Activated CD8-positive, alpha-beta T cell treated with anti-CD3 and anti-CD28 coated beads for 36 hours (primary cell): ENCODE measurements around the gene RFX3. TPM values are rescaled to one million over a fixed set of nuclear protein-coding genes. Genes with fewer than 3 reads are reported as not detected.

Source experiments
- ATAC-seq: fragments of 200-7000 bp; cut with Tn5 transposase; one replicate; pipeline ENCODE4 v1.10.0; 2021; ENCODE audit warnings: mild to moderate bottlenecking, moderate library complexity
- CTCF ChIA-PET: fragments of 350-600 bp; sonication (Branson Sonifier 250); formaldehyde crosslinking; loops from one replicate; lab custom pipeline; 2021; ENCODE audit warnings: antibody characterized with exemption; lab: Charles Lee
- POLR2A ChIA-PET: fragments of 350-600 bp; sonication (Branson Sonifier 250); formaldehyde crosslinking; loops from one replicate; lab custom pipeline; 2021; ENCODE audit warnings: antibody characterized with exemption; lab: Charles Lee
- DNase-seq: peaks from one replicate; pipeline ENCODE4 v3.0.0-alpha.2; 2020
- H3K27ac Mint-ChIP-seq: one replicate; pipeline ENCODE4 v1.8.0; 2021; ENCODE audit warnings: mild to moderate bottlenecking, mixed read lengths
- H3K27me3 Mint-ChIP-seq: one replicate; pipeline ENCODE4 v1.8.0; 2021; ENCODE audit warnings: mixed read lengths
- H3K36me3 Mint-ChIP-seq: one replicate; pipeline ENCODE4 v1.8.0; 2021; ENCODE audit warnings: low read depth, mixed read lengths
- H3K4me1 Mint-ChIP-seq: one replicate; pipeline ENCODE4 v1.8.0; 2021; ENCODE audit warnings: low read depth, mixed read lengths
- H3K4me3 Mint-ChIP-seq: one replicate; pipeline ENCODE4 v1.8.0; 2021; ENCODE audit warnings: mild to moderate bottlenecking, moderate library complexity, mixed read lengths
- H3K9me3 Mint-ChIP-seq: one replicate; pipeline ENCODE4 v1.8.0; 2021; ENCODE audit warnings: mixed read lengths
- intact Hi-C: fragments of 100-400 bp; cut with micrococcal nuclease; formaldehyde crosslinking; loops from one replicate; pipeline ENCODE4 v1.10.0; 2022
- total RNA-seq, 2 experiments: library from RNA; stranded (reverse); gene quantifications; one replicate each; pipeline ENCODE4 v1.2.3, GENCODE V29; 2021
- TF ChIP-seq, protein P1 (sequence below): fragments of 200-600 bp; IDR thresholded peaks from one replicate; pipeline ENCODE4 v1.8.0; 2022; ENCODE audit warnings: antibody characterized with exemption, mild to moderate bottlenecking

RFX3 gene
- total RNA-seq, 2 experiments from 2014 or later = 10.3 to 12.3 TPM

DNA sequence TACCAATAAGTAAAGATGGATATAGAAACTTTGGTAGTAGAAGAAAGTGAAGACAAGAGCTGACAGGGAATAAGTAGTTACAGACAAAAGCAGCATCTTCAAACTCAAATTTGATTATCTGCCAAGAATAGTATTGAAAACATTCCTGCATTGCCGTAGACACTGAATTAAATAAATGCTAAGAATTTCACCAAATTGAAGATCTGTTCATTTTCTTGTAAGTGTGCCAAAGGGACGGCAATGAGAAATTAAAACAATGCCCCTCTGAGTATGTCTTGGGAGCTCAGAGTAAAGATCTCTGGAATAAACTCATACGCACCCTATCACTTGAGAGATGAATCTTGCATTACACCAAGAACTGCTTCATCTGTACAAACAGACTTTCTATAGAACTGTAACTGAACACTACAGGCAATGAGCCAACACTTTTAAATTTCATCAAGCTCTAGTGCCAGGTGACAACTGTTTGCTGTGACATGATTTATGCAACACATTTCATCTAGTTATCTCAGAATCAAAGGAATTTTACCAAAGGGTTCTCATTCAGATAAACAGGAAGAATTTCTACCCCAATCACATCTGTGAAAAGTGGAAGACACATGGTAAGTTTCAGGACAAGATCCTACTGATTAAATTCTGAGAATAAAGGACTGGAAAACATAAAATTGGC, 66.9 kb downstream of the RFX3 start:
- H3K4me1 Mint-ChIP-seq = peaks cover 2% of the 10 kb centered on the region
- H3K36me3 Mint-ChIP-seq = peaks cover 3% of the 10 kb centered on the region
- H3K27me3 Mint-ChIP-seq = no peaks in the 10 kb centered on the region
- ChIA-PET CTCF (interaction anchor here (2.8 kb wide), 1 partner anchor 9 kb away, joined by 10 read pairs; no protein-coding TSS in a partner anchor), POLR2A (interaction anchor here (1.2 kb wide), 1 partner anchor 68 kb away, joined by 3 read pairs; no protein-coding TSS in a partner anchor)
- DNase-seq = no peak
- no peak overlapping the region for H3K4me3 Mint-ChIP-seq
- no peak for ATAC-seq
- TF ChIP-seq, protein P1, sequence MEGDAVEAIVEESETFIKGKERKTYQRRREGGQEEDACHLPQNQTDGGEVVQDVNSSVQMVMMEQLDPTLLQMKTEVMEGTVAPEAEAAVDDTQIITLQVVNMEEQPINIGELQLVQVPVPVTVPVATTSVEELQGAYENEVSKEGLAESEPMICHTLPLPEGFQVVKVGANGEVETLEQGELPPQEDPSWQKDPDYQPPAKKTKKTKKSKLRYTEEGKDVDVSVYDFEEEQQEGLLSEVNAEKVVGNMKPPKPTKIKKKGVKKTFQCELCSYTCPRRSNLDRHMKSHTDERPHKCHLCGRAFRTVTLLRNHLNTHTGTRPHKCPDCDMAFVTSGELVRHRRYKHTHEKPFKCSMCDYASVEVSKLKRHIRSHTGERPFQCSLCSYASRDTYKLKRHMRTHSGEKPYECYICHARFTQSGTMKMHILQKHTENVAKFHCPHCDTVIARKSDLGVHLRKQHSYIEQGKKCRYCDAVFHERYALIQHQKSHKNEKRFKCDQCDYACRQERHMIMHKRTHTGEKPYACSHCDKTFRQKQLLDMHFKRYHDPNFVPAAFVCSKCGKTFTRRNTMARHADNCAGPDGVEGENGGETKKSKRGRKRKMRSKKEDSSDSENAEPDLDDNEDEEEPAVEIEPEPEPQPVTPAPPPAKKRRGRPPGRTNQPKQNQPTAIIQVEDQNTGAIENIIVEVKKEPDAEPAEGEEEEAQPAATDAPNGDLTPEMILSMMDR = no peak
- intact Hi-C loops = no loop called here
- H3K9me3 Mint-ChIP-seq = no peaks in the 10 kb centered on the region
- H3K27ac Mint-ChIP-seq = no peak overlapping the region

DNA sequence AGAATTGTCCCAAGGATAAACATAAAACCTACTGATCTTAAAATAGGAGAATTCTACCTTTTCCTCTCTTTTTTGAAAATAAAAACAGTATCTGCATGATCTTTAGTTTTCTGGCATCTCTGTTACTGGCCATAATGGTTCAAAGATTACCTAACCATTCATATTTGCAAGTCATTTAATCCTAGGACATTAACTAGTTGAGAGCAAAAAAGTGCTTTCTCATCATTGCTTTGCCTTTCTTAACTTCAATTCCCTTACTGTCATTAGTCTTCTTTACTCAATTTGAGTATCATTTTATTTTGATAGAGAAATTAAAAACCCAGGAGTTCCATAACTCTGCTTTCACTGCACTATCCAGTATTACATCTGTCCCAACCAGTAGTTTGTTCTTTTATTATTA, 68.6 kb downstream of the RFX3 start:
- Mint-ChIP-seq H3K9me3 (no peaks in the 10 kb centered on the region), H3K36me3 (peaks cover 3% of the 10 kb centered on the region), H3K4me3 (no peak overlapping the region), H3K4me1 (peaks cover 2% of the 10 kb centered on the region), H3K27me3 (no peaks in the 10 kb centered on the region), H3K27ac (no peak overlapping the region)
- DNase-seq (no peak), ATAC-seq (no peak)
- CTCF ChIA-PET = interaction anchor here (2.8 kb wide), 1 partner anchor 11 kb away, joined by 10 read pairs; no protein-coding TSS in a partner anchor
- intact Hi-C loops = no loop called here
- POLR2A ChIA-PET = no interaction called here
- TF ChIP-seq, protein P1 = no peak

DNA sequence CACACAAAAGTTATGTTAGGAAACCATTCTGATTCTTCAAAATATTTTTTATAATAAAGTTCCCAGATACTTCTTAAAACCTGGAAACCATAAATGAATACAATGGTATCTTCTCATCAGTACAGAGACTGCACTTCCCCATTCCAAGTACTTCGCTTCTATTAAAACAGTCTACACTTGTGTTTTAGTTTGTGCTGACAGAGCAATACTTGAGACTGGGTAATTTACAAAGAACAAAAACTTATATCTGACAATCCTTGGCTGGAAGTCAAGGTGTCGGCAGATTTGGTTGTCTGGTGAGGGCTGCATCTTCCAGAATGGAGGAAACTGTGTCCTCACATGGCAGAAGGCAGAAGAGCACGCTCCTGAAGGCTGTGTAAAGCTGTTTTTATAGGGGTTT, 70.1 kb downstream of the RFX3 start:
- TF ChIP-seq, protein P1 = no peak
- ChIA-PET CTCF (interaction anchor here (1.1 to 1.7 kb wide), 2 partner anchors 14 to 21 kb away, joined by 3 to 8 read pairs; no protein-coding TSS in a partner anchor), POLR2A (interaction anchor here (1.1 to 1.2 kb wide), 2 partner anchors 10 to 12 kb away, joined by 3 read pairs; no protein-coding TSS in a partner anchor)
- no peak overlapping the region for H3K4me3 Mint-ChIP-seq
- no peaks in the 10 kb centered on the region for H3K9me3 Mint-ChIP-seq
- peaks cover 8% of the 10 kb centered on the region for H3K36me3 Mint-ChIP-seq
- intact Hi-C loops = no loop called here
- H3K27ac Mint-ChIP-seq = no peak overlapping the region
- peaks cover 2% of the 10 kb centered on the region for H3K4me1 Mint-ChIP-seq
- DNase-seq = no peak
- no peak for ATAC-seq
- no peaks in the 10 kb centered on the region for H3K27me3 Mint-ChIP-seq

DNA sequence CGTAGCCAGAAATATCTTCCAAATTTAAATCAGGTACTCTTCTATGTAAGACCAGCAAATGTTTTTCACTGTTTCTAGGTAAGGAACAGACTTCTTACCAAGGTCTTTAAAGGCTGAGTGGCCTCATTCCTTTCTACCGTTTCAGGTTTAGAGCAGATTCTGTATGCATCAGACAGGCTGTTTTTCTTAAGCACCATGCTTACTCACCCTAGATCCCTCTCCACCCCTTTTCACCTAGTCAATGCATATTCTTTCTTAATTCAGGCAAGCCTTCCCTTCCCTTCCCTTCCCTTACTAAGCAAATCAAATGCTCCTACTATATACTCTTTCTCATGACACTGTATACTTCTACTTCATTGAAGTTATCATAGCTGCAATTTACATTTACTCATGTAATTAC, 70.7 kb downstream of the RFX3 start:
- ATAC-seq (no peak), DNase-seq (no peak)
- Mint-ChIP-seq H3K27ac (no peak overlapping the region), H3K36me3 (peaks cover 9% of the 10 kb centered on the region), H3K4me3 (no peak overlapping the region), H3K4me1 (peaks cover 2% of the 10 kb centered on the region), H3K27me3 (no peaks in the 10 kb centered on the region), H3K9me3 (no peaks in the 10 kb centered on the region)
- ChIA-PET POLR2A (no interaction called here), CTCF (interaction anchor here (1.7 kb wide), 1 partner anchor 14 kb away, joined by 8 read pairs; no protein-coding TSS in a partner anchor)
- intact Hi-C loops = no loop called here
- TF ChIP-seq, protein P1 = no peak

DNA sequence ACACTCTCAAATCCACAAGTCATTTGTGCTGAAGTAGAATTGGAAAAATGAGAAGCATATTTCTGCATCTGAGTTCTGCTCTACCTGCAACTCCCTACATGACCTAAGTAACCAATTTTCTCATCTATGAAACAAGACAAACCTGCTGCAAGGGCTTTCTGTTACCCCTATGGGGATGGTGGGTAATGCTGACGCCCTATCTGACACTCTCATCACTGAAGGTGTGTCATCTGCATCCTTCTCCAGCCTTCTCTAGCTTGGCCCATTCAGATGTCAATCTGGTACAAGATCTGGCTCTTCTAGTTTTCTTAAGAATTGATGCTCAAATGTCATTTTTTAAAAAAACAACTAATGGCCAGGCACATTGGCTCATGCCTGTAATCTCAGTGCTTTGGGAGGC, 73.8 kb downstream of the RFX3 start:
- intact Hi-C loops = no loop called here

More for the DNA sequence above, 73.8 kb downstream of the RFX3 start:
- TF ChIP-seq, protein P1 = no peak
- Mint-ChIP-seq H3K27ac (no peak overlapping the region), H3K36me3 (peaks cover 7% of the 10 kb centered on the region), H3K4me3 (no peak overlapping the region), H3K27me3 (no peaks in the 10 kb centered on the region), H3K9me3 (no peaks in the 10 kb centered on the region), H3K4me1 (peaks cover 4% of the 10 kb centered on the region)
- ChIA-PET POLR2A (no interaction called here), CTCF (interaction anchor here (1.4 kb wide), 1 partner anchor 10 kb away, joined by 9 read pairs; no protein-coding TSS in a partner anchor)
- no peak for DNase-seq
- ATAC-seq = no peak
